Loucy (cell line): Measurements from ENCODE around the gene LCN9.

Source experiments
- H2AFZ ChIP-seq: fragments of 200-600 bp; sonication (generic); 2 replicates; pipeline ENCODE4 v1.6.0; 2016; ENCODE audit warnings: antibody characterized with exemption, mild to moderate bottlenecking, low read length, moderate library complexity
- H3F3A ChIP-seq: fragments of 200-600 bp; 2 replicates; pipeline ENCODE4 v1.6.0; 2016; ENCODE audit warnings: antibody characterized with exemption, low read depth, mild to moderate bottlenecking
- H3K27me3 ChIP-seq: fragments of 200-600 bp; sonication (generic); 2 replicates; pipeline ENCODE4 v1.6.1; 2014; ENCODE audit warnings: low read length, mild to moderate bottlenecking; ENCODE audit not compliant: insufficient read depth, poor library complexity, severe bottlenecking
- H3K36me3 ChIP-seq: fragments of 200-600 bp; sonication (generic); 2 replicates; pipeline ENCODE4 v1.6.1; 2016; ENCODE audit warnings: low read length; ENCODE audit not compliant: insufficient read depth
- H3K4me1 ChIP-seq: fragments of 200-600 bp; sonication (generic); 2 replicates; pipeline ENCODE4 v1.5.1; 2014; ENCODE audit warnings: low read length, mild to moderate bottlenecking; ENCODE audit not compliant: insufficient read depth, poor library complexity, severe bottlenecking
- H3K4me2 ChIP-seq: fragments of 200-600 bp; sonication (generic); 2 replicates; pipeline ENCODE4 v1.6.0; 2014; ENCODE audit warnings: antibody characterized with exemption, low read length, low read depth, mild to moderate bottlenecking; ENCODE audit not compliant: poor library complexity, severe bottlenecking
- H3K4me3 ChIP-seq: fragments of 200-600 bp; sonication (generic); 2 replicates; pipeline ENCODE4 v1.5.1; 2014; ENCODE audit warnings: low read length, mild to moderate bottlenecking, mixed read lengths; ENCODE audit not compliant: poor library complexity, severe bottlenecking
- H3K79me2 ChIP-seq: fragments of 200-600 bp; sonication (generic); 2 replicates; pipeline ENCODE4 v1.6.1; 2014; ENCODE audit warnings: low read length; ENCODE audit not compliant: insufficient read depth
- H3K9ac ChIP-seq: fragments of 200-600 bp; sonication (generic); 2 replicates; pipeline ENCODE4 v1.6.0; 2014; ENCODE audit warnings: mild to moderate bottlenecking, low read depth, low read length, moderate library complexity; ENCODE audit not compliant: poor library complexity, severe bottlenecking
- H3K9me2 ChIP-seq: fragments of 200-600 bp; sonication (generic); replicated peaks from 2 replicates; pipeline ENCODE4 v1.6.1; 2016; ENCODE audit warnings: low read depth, low read length, mixed read lengths
- H3K9me3 ChIP-seq: fragments of 200-600 bp; sonication (generic); 2 replicates; pipeline ENCODE4 v1.6.1; 2014; ENCODE audit warnings: mild to moderate bottlenecking, antibody characterized with exemption, low read length, low read depth; ENCODE audit not compliant: insufficient read depth
- H4K20me1 ChIP-seq: fragments of 200-600 bp; sonication (generic); 2 replicates; pipeline ENCODE4 v1.6.0; 2014; ENCODE audit warnings: antibody characterized with exemption, low read length, mild to moderate bottlenecking; ENCODE audit not compliant: insufficient read depth, poor library complexity, severe bottlenecking
- CTCF ChIP-seq: fragments of 200-600 bp; sonication (generic); conservative IDR thresholded peaks from 2 replicates; pipeline ENCODE4 v1.5.1; 2014; ENCODE audit warnings: mild to moderate bottlenecking, antibody characterized with exemption, low read length
- EZH2phosphoT487 ChIP-seq: fragments of 200-600 bp; IDR thresholded peaks from 2 replicates; pipeline ENCODE4 v1.6.1; 2018; ENCODE audit warnings: antibody characterized with exemption, mild to moderate bottlenecking, moderate library complexity, borderline replicate concordance

The LCN9 gene

DNA sequence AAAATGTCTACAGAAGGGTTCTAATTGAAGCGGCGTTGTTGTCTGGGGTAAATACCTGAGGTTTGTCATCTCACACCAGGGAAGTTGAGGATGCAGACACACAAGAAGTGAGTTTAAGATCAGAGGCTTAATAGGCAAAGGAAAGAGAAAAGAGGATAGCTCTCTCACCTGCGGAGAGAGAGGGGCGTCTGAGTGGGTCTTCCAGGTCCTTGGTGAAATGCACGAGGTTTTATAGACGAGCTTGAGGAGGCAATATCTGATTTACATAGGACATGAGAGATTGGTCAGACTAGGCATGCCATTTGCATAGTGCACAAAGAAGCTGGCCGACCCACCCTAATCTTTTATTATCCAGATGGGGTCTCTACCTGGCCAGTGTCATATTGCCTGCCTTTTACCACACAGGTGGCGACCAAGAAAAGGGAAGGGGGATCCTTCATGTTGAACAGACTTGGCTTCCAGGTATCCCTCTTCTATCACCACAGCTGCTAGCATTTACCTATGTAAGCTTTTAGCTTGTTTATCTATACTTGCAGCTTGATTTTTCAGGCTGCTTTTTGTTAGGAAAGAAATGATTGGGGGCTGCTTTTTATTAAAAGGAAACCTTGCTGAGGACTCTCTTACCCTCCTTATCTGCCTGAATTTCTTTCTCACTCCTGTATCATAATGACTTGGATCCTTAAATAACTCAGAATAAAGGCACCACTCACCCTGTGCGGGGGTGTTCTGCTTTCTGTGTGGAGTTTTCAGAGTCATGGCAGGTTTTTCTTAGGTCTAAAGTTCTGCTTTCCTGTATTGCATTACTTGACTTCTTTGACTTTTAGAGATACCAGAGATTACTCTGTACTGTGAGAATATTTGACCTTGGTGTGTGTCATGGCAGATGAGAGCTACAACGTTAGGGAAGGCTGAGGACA lies 14.4 kb upstream of the LCN9 start:
- Histone ChIP-seq H3K27me3 (no peaks in the 10 kb centered on the region), H3K9me2 (no peaks in the 10 kb centered on the region), H3K4me1 (no peaks in the 10 kb centered on the region), H3F3A (no peaks in the 10 kb centered on the region), H3K9me3 (peaks cover 15% of the 10 kb centered on the region; the same call in 1 of the 2 replicates), H3K4me3 (no peak overlapping the region), H2AFZ (no peak overlapping the region), H4K20me1 (no peaks in the 10 kb centered on the region), H3K79me2 (no peaks in the 10 kb centered on the region), H3K9ac (no peak overlapping the region), H3K36me3 (no peaks in the 10 kb centered on the region), H3K4me2 (no peak overlapping the region)
- TF ChIP-seq CTCF (no peak), EZH2phosphoT487 (no peak)

GRCh38 chr9:135649508-135649907 lies 13.6 kb upstream of the LCN9 start:
- H3K9me3 ChIP-seq, result peaks cover 15% of the 10 kb centered on the region; the same call in 1 of the 2 replicates
- H3K36me3 ChIP-seq, result no peaks in the 10 kb centered on the region
- H3K9me2 ChIP-seq, result no peaks in the 10 kb centered on the region
- no peaks in the 10 kb centered on the region for H4K20me1 ChIP-seq
- no peak overlapping the region for H3K4me2 ChIP-seq
- no peak overlapping the region for H3K4me3 ChIP-seq
- no peaks in the 10 kb centered on the region for H3K27me3 ChIP-seq
- H3K4me1 ChIP-seq, result no peaks in the 10 kb centered on the region
- no peaks in the 10 kb centered on the region for H3K79me2 ChIP-seq
- no peak overlapping the region for H3K9ac ChIP-seq
- no peak overlapping the region for H2AFZ ChIP-seq
- H3F3A ChIP-seq, result no peaks in the 10 kb centered on the region
- TF ChIP-seq CTCF, result no peak
- no peak for TF ChIP-seq EZH2phosphoT487

GRCh38 chr9:135650408-135650807 lies 12.7 kb upstream of the LCN9 start:
- Histone ChIP-seq H3F3A (no peaks in the 10 kb centered on the region), H3K9me2 (no peaks in the 10 kb centered on the region), H3K36me3 (no peaks in the 10 kb centered on the region), H2AFZ (no peak overlapping the region), H3K9ac (no peak overlapping the region), H3K4me1 (no peaks in the 10 kb centered on the region), H3K79me2 (no peaks in the 10 kb centered on the region), H3K27me3 (no peaks in the 10 kb centered on the region), H3K9me3 (peaks cover 11% of the 10 kb centered on the region; the same call in 1 of the 2 replicates), H3K4me2 (no peak overlapping the region), H4K20me1 (no peaks in the 10 kb centered on the region), H3K4me3 (no peak overlapping the region)
- no peak for TF ChIP-seq CTCF
- TF ChIP-seq EZH2phosphoT487, result no peak
